Smooth muscle cell (in vitro differentiated cells): ENCODE results near the gene VWF. TPM values are rescaled to one million over a fixed set of nuclear protein-coding genes. Genes with fewer than 3 reads are reported as not detected.

Experiments used
- DNase-seq: peaks from one replicate; lab custom pipeline; 2025; ENCODE audit not compliant: unreplicated experiment; lab: John Stamatoyannopoulos, UW
- H2AFZ ChIP-seq: fragments of 200-600 bp; sonication (generic); 2 replicates; pipeline ENCODE4 v1.6.0; 2016; ENCODE audit warnings: antibody characterized with exemption, low read depth, mild to moderate bottlenecking
- H3F3A ChIP-seq: fragments of 200-600 bp; sonication (generic); 2 replicates; pipeline ENCODE4 v1.6.0; 2017; ENCODE audit warnings: antibody characterized with exemption, low read depth
- H3K27ac ChIP-seq: fragments of 200-600 bp; sonication (generic); 2 replicates; pipeline ENCODE4 v1.5.1; 2016; ENCODE audit warnings: low read depth, mild to moderate bottlenecking
- H3K27me3 ChIP-seq: fragments of 200-600 bp; sonication (generic); 2 replicates; pipeline ENCODE4 v1.6.1; 2016; ENCODE audit warnings: low read depth, mild to moderate bottlenecking
- H3K36me3 ChIP-seq: fragments of 200-600 bp; sonication (generic); 2 replicates; pipeline ENCODE4 v1.5.1; 2016; ENCODE audit warnings: low read depth
- H3K4me1 ChIP-seq: fragments of 200-600 bp; sonication (generic); 2 replicates; pipeline ENCODE4 v1.5.1; 2016; ENCODE audit warnings: low read depth
- H3K4me2 ChIP-seq: fragments of 200-600 bp; sonication (generic); 2 replicates; pipeline ENCODE4 v1.6.0; 2016; ENCODE audit warnings: mild to moderate bottlenecking
- H3K4me3 ChIP-seq: fragments of 200-600 bp; sonication (generic); 2 replicates; pipeline ENCODE4 v1.5.1; 2016; ENCODE audit warnings: mild to moderate bottlenecking
- H3K79me2 ChIP-seq: fragments of 200-600 bp; sonication (generic); 2 replicates; pipeline ENCODE4 v1.6.0; 2016; ENCODE audit warnings: low read depth, mild to moderate bottlenecking
- H3K9ac ChIP-seq: fragments of 200-600 bp; sonication (generic); 2 replicates; pipeline ENCODE4 v1.6.0; 2016; ENCODE audit warnings: low read depth
- H3K9me3 ChIP-seq: fragments of 200-600 bp; sonication (generic); replicated peaks from 2 replicates; pipeline ENCODE4 v1.5.1; 2016; ENCODE audit warnings: low read depth
- H4K20me1 ChIP-seq: fragments of 200-600 bp; sonication (generic); 2 replicates; pipeline ENCODE4 v1.6.0; 2016; ENCODE audit warnings: low read depth
- WGBS: methylation state at CpG from one replicate; pipeline ENCODE4 v1.1.7; 2016; ENCODE audit warnings: low lambda C conversion rate; 5-methylcytosine and 5-hydroxymethylcytosine counted together
- polyA plus RNA-seq: library from polyadenylated mRNA; unstranded; fragments of >200 nt; fragmentation: Nextera tagmentation; extraction: Ambion mirVana; gene quantifications from 2 replicates; pipeline ENCODE4 v1.2.1, GENCODE V29; 2016
- total RNA-seq: library from RNA; depleted of rRNA; stranded (reverse); fragments of >200 nt; gene quantifications from 2 replicates; pipeline ENCODE4 v1.2.3, GENCODE V29; 2014
- TF ChIP-seq, protein P1 (sequence below): fragments of 200-600 bp; sonication (generic); IDR thresholded peaks from 2 replicates; pipeline ENCODE4 v1.5.1; 2017; ENCODE audit warnings: borderline replicate concordance, mild to moderate bottlenecking, antibody characterized with exemption; ENCODE audit not compliant: insufficient read depth, poor library complexity, severe bottlenecking

The VWF gene
- total and polyA plus RNA-seq, 2 experiments from 2014 or later: 0.19 TPM; not detected in 1

DNA sequence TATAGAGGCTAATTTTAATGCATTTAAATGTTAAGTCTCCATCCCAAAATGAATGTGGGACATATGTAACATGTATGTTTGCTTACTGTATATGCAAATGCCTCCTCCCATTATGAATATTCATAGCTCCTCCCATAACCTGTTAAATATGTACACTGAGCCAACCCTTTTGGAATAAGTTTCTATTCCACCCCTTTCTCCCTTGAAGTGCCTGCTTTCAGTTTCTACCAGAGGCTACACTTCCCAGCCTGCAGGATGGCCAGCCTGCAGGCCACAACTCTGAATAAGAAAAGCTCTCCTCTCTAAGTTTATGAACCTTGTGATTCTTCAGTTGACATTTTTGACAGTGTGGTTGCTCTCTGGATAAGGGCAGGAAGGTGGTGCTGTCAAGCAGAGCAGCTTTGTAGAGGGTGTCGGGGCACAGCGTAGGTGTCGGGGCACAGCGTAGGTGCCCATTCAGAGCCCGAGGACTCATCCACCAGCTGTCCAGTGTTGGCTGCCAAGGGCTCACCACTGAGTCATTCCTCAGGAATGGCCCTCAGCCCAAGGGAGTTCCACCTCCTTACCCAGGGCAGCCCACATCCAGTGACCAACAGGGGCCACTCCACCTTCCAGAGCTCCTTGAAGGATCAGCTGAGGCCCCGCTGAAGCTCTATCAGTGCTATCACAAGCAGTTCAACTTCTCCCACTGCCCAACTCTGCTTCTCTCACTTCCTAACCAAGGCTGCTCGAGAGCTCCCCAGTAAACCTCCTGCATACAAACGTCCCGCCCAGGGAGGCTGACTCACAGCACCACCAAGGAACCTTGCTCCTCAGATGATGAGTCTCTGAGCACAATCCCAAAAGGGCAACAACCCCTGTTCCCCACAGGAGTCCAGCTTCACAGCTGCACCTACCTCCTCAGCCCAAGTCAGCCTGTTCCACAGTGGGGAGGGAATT lies 31.4 kb downstream of the VWF start:
- Histone ChIP-seq H3K27me3 (no peaks in the 10 kb centered on the region), H3K27ac (peak overlapping the region; percentile 51), H4K20me1 (no peaks in the 10 kb centered on the region), H3K4me1 (peaks cover 7% of the 10 kb centered on the region), H3K79me2 (no peaks in the 10 kb centered on the region), H3K4me3 (no peak overlapping the region), H3F3A (no peaks in the 10 kb centered on the region), H3K9me3 (no peaks in the 10 kb centered on the region), H3K4me2 (peak overlapping the region; percentile 64), H3K36me3 (no peaks in the 10 kb centered on the region), H3K9ac (no peak overlapping the region), H2AFZ (no peak overlapping the region)
- WGBS: 41% methylated on average over 9 of the region's 9 CpGs
- no peak for DNase-seq
- TF ChIP-seq, protein P1, sequence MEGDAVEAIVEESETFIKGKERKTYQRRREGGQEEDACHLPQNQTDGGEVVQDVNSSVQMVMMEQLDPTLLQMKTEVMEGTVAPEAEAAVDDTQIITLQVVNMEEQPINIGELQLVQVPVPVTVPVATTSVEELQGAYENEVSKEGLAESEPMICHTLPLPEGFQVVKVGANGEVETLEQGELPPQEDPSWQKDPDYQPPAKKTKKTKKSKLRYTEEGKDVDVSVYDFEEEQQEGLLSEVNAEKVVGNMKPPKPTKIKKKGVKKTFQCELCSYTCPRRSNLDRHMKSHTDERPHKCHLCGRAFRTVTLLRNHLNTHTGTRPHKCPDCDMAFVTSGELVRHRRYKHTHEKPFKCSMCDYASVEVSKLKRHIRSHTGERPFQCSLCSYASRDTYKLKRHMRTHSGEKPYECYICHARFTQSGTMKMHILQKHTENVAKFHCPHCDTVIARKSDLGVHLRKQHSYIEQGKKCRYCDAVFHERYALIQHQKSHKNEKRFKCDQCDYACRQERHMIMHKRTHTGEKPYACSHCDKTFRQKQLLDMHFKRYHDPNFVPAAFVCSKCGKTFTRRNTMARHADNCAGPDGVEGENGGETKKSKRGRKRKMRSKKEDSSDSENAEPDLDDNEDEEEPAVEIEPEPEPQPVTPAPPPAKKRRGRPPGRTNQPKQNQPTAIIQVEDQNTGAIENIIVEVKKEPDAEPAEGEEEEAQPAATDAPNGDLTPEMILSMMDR: no peak

DNA sequence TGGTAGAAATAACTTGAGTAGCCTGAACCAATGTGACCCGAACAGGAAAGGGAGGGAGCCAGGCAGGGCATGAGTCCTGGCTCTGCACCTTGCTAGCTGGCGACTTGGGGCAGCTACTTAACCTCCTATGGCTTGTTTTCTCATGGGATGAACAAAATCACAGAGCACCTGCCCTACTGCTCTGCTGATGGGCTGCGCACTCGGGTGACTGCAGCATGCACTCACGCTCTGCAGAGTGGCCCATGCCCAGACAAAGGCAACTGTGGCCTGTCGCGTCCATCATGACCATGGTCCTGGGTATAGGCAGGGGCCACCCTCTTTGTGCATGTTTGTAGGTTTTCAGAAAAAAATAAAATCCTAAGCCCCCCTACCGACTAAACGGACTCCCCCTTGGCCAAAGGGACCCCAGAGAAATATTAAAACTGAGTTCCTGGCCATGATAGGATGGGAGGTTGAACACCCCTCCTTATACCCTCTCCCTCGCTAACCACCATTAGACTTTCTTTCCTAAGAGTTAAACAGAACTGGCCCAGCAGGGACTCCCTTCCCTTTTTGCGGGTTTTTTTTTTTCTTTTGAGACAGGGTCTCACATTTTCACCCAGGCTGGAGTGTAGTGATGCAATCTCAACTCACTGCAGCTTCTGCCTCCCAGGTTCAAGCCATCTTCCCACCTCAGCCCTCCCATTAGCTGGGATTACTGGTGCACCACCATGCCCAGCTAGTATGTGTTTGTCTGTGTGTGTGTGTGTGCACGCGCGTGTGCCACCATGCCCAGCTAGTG lies 32.5 kb downstream of the VWF start:
- H3K4me1 ChIP-seq: peaks cover 7% of the 10 kb centered on the region
- H3K27me3 ChIP-seq: no peaks in the 10 kb centered on the region
- no peak overlapping the region for H3K9ac ChIP-seq
- no peak overlapping the region for H2AFZ ChIP-seq
- H3K27ac ChIP-seq: no peak overlapping the region
- H3K36me3 ChIP-seq: no peaks in the 10 kb centered on the region
- no peaks in the 10 kb centered on the region for H3K79me2 ChIP-seq
- H3K4me3 ChIP-seq: no peak overlapping the region
- DNase-seq: no peak
- no peaks in the 10 kb centered on the region for H3F3A ChIP-seq
- H3K4me2 ChIP-seq: no peak overlapping the region
- TF ChIP-seq, protein P1: no peak
- 98% methylated on average over 14 of the region's 14 CpGs for WGBS
- H3K9me3 ChIP-seq: no peaks in the 10 kb centered on the region
- no peaks in the 10 kb centered on the region for H4K20me1 ChIP-seq

DNA sequence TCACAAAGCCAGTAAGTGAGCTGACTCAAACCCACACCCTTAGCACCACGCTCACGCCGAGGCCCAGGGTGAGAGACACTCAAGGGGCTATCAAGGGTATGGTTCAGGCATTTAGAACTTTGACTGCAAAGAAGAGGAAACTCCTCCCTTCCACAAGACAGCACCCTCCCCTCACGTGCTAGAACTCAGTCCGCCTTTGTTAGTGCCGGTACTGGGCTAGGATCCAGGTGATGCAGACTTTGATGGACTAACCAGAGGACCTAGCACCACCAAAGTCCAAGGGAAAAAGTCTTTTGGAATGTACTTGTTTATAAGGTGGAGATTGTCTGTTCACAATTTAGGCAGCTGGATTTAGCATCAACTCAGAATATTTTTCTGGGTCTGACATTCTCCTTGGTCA lies 33.7 kb downstream of the VWF start:
- TF ChIP-seq, protein P1: no peak
- H2AFZ ChIP-seq: no peak overlapping the region
- no peaks in the 10 kb centered on the region for H3K79me2 ChIP-seq
- H3K9me3 ChIP-seq: no peaks in the 10 kb centered on the region
- H3K4me2 ChIP-seq: no peak overlapping the region
- no peak overlapping the region for H3K4me3 ChIP-seq
- DNase-seq: no peak
- H4K20me1 ChIP-seq: no peaks in the 10 kb centered on the region
- H3K4me1 ChIP-seq: peaks cover 7% of the 10 kb centered on the region
- no peaks in the 10 kb centered on the region for H3K36me3 ChIP-seq
- 89% methylated on average over 6 of the region's 6 CpGs for WGBS
- H3F3A ChIP-seq: no peaks in the 10 kb centered on the region
- H3K27ac ChIP-seq: no peak overlapping the region
- no peak overlapping the region for H3K9ac ChIP-seq
- no peaks in the 10 kb centered on the region for H3K27me3 ChIP-seq
